Measurements from ENCODE around the gene CADPS2.

Gene CADPS2

GRCh38 chr7:122492007-122492406 lies 394.3 kb downstream of the CADPS2 start:
- no peak overlapping the region for H3K4me3 ChIP-seq (ENCODE audit: low read length)
- no peak for TF ChIP-seq CTCF (IDR thresholded peaks at IDR 0.05; ENCODE audit: insufficient read depth, low read depth, low read length, missing control alignments)
- DNase-seq (ENCODE audit: low read depth): no peak

- TF ChIP-seq CTCF (IDR thresholded peaks at IDR 0.05; ENCODE audit: insufficient read depth, low read depth, low read length, missing control alignments): no peak
- no peak overlapping the region for H3K4me3 ChIP-seq (ENCODE audit: low read length)
- DNase-seq (ENCODE audit: low read depth): no peak
Observed at GRCh38 chr7:122488241-122488640, 398.0 kb downstream of the CADPS2 start.

- DNase-seq (ENCODE audit: low read depth): no peak
- no peak for TF ChIP-seq CTCF (IDR thresholded peaks at IDR 0.05; ENCODE audit: insufficient read depth, low read depth, low read length, missing control alignments)
- no peak overlapping the region for H3K4me3 ChIP-seq (ENCODE audit: low read length)
Observed at GRCh38 chr7:122487131-122487530, 399.1 kb downstream of the CADPS2 start.

GRCh38 chr7:122485856-122486255 lies 400.4 kb downstream of the CADPS2 start:
- no peak for DNase-seq (ENCODE audit: low read depth)
- H3K4me3 ChIP-seq (ENCODE audit: low read length): no peak overlapping the region
- TF ChIP-seq CTCF (IDR thresholded peaks at IDR 0.05; ENCODE audit: insufficient read depth, low read depth, low read length, missing control alignments): no peak

- DNase-seq (ENCODE audit: low read depth): no peak
- H3K4me3 ChIP-seq (ENCODE audit: low read length): no peak overlapping the region
- no peak for TF ChIP-seq CTCF (IDR thresholded peaks at IDR 0.05; ENCODE audit: insufficient read depth, low read depth, low read length, missing control alignments)
Observed at GRCh38 chr7:122482212-122482611, 404.0 kb downstream of the CADPS2 start.

GRCh38 chr7:122470859-122471258 lies 415.4 kb downstream of the CADPS2 start:
- no peak overlapping the region for H3K4me3 ChIP-seq (ENCODE audit: low read length)
- no peak for DNase-seq (ENCODE audit: low read depth)
- no peak for TF ChIP-seq CTCF (IDR thresholded peaks at IDR 0.05; ENCODE audit: insufficient read depth, low read depth, low read length, missing control alignments)

- TF ChIP-seq CTCF (IDR thresholded peaks at IDR 0.05; ENCODE audit: insufficient read depth, low read depth, low read length, missing control alignments): no peak
- DNase-seq (ENCODE audit: low read depth): no peak
- H3K4me3 ChIP-seq (ENCODE audit: low read length): no peak overlapping the region
Observed at GRCh38 chr7:122468945-122469344, 417.3 kb downstream of the CADPS2 start.

Measured in epithelial cell of esophagus (primary cell).